Mucosa of stomach (tissue), 1 donor: ENCODE measurements around the gene PLEKHG3.
A peak's percentile ranks its signal among the peaks of the same experiment; 100 is the strongest.
"Not testable (repeated sequence)": the region's sequence is repeated elsewhere in the genome, so short reads cannot be mapped to it uniquely, and the experiment has no call there.

Experiments
- H3K27me3 ChIP-seq: one replicate; pipeline ENCODE4 v1.7.0; 2013; ENCODE audit warnings: mild to moderate bottlenecking, low read length; ENCODE audit not compliant: control insufficient read depth, insufficient read depth
- H3K36me3 ChIP-seq: one replicate; pipeline ENCODE4 v1.7.0; 2013; ENCODE audit warnings: low read length; ENCODE audit not compliant: control insufficient read depth, insufficient read depth
- H3K4me1 ChIP-seq: one replicate; pipeline ENCODE4 v1.7.0; 2013; ENCODE audit warnings: mild to moderate bottlenecking, low read length; ENCODE audit not compliant: control insufficient read depth, insufficient read depth
- H3K4me3 ChIP-seq: one replicate; pipeline ENCODE4 v1.7.0; 2013; ENCODE audit warnings: low read length
- H3K9ac ChIP-seq: one replicate; pipeline ENCODE4 v1.7.0; 2013; ENCODE audit warnings: mild to moderate bottlenecking, low read length, moderate library complexity
- H3K9me3 ChIP-seq: one replicate; pipeline ENCODE4 v1.7.0; 2013; ENCODE audit warnings: mild to moderate bottlenecking, low read length, moderate library complexity; ENCODE audit not compliant: control insufficient read depth
- donor health status: Pancreatic carcinoma.

Gene PLEKHG3

GRCh38 chr14:64704143-64704742 lies at the start of gene PLEKHG3:
Gene PLEKHG3 (plus strand): TSS chr14:64704424. CDS start chr14:64727632, 23,208 bp downstream.
- Histone ChIP-seq H3K9ac (peak within 1 kb of the TSS; percentile 89), H3K4me1 (peaks cover 53% of the 10 kb centered on the region), H3K36me3 (no peaks in the 10 kb centered on the region), H3K9me3 (no peaks in the 10 kb centered on the region), H3K4me3 (peak within 1 kb of the TSS; percentile 81), H3K27me3 (peaks cover 13% of the 10 kb centered on the region)

GRCh38 chr14:64654901-64655300 lies 49.3 kb upstream of the PLEKHG3 start:
- no peaks in the 10 kb centered on the region for H3K27me3 ChIP-seq
- H3K4me3 ChIP-seq = no peak overlapping the region
- H3K4me1 ChIP-seq = peaks cover 8% of the 10 kb centered on the region
- H3K36me3 ChIP-seq = no peaks in the 10 kb centered on the region
- no peaks in the 10 kb centered on the region for H3K9me3 ChIP-seq
- H3K9ac ChIP-seq = no peak overlapping the region

- no peak overlapping the region for H3K4me3 ChIP-seq
- no peaks in the 10 kb centered on the region for H3K36me3 ChIP-seq
- no peaks in the 10 kb centered on the region for H3K27me3 ChIP-seq
- no peaks in the 10 kb centered on the region for H3K9me3 ChIP-seq
- H3K9ac ChIP-seq = no peak overlapping the region
- H3K4me1 ChIP-seq = peaks cover 8% of the 10 kb centered on the region
Measured at GRCh38 chr14:64656986-64657385, 47.2 kb upstream of the PLEKHG3 start.

GRCh38 chr14:64658201-64658600 lies 46.0 kb upstream of the PLEKHG3 start:
- H3K27me3 ChIP-seq = no peaks in the 10 kb centered on the region
- no peaks in the 10 kb centered on the region for H3K36me3 ChIP-seq
- H3K4me3 ChIP-seq = no peak overlapping the region
- H3K4me1 ChIP-seq = peaks cover 8% of the 10 kb centered on the region
- H3K9ac ChIP-seq = no peak overlapping the region
- H3K9me3 ChIP-seq = no peaks in the 10 kb centered on the region

GRCh38 chr14:64658700-64659264 lies 45.4 kb upstream of the PLEKHG3 start:
- H3K36me3 ChIP-seq, H3K9me3 ChIP-seq, H3K9ac ChIP-seq, H3K27me3 ChIP-seq, H3K4me3 ChIP-seq, H3K4me1 ChIP-seq: not testable (repeated sequence)

GRCh38 chr14:64659366-64659765 lies 44.9 kb upstream of the PLEKHG3 start:
- H3K4me3 ChIP-seq = no peak overlapping the region
- no peaks in the 10 kb centered on the region for H3K27me3 ChIP-seq
- H3K9ac ChIP-seq = no peak overlapping the region
- no peaks in the 10 kb centered on the region for H3K9me3 ChIP-seq
- peaks cover 3% of the 10 kb centered on the region for H3K4me1 ChIP-seq
- H3K36me3 ChIP-seq = no peaks in the 10 kb centered on the region

- no peak overlapping the region for H3K4me3 ChIP-seq
- H3K27me3 ChIP-seq = no peaks in the 10 kb centered on the region
- no peaks in the 10 kb centered on the region for H3K4me1 ChIP-seq
- no peaks in the 10 kb centered on the region for H3K9me3 ChIP-seq
- H3K9ac ChIP-seq = no peak overlapping the region
- no peaks in the 10 kb centered on the region for H3K36me3 ChIP-seq
Measured at GRCh38 chr14:64663174-64663573, 41.0 kb upstream of the PLEKHG3 start.

GRCh38 chr14:64671591-64671990 lies 32.6 kb upstream of the PLEKHG3 start:
- Histone ChIP-seq H3K9me3 (no peaks in the 10 kb centered on the region), H3K4me3 (no peak overlapping the region), H3K36me3 (no peaks in the 10 kb centered on the region), H3K4me1 (peaks cover 12% of the 10 kb centered on the region), H3K9ac (no peak overlapping the region), H3K27me3 (no peaks in the 10 kb centered on the region)

- no peaks in the 10 kb centered on the region for H3K27me3 ChIP-seq
- no peaks in the 10 kb centered on the region for H3K9me3 ChIP-seq
- H3K9ac ChIP-seq = no peak overlapping the region
- no peak overlapping the region for H3K4me3 ChIP-seq
- H3K4me1 ChIP-seq = peaks cover 12% of the 10 kb centered on the region
- H3K36me3 ChIP-seq = no peaks in the 10 kb centered on the region
Measured at GRCh38 chr14:64673316-64673715, 30.9 kb upstream of the PLEKHG3 start.

- Histone ChIP-seq H3K4me1 (peaks cover 12% of the 10 kb centered on the region), H3K27me3 (no peaks in the 10 kb centered on the region), H3K9me3 (no peaks in the 10 kb centered on the region), H3K4me3 (no peak overlapping the region), H3K36me3 (no peaks in the 10 kb centered on the region), H3K9ac (no peak overlapping the region)
Measured at GRCh38 chr14:64673748-64674147, 30.5 kb upstream of the PLEKHG3 start.

- Histone ChIP-seq H3K4me1 (peaks cover 12% of the 10 kb centered on the region), H3K27me3 (no peaks in the 10 kb centered on the region), H3K4me3 (no peak overlapping the region), H3K9me3 (no peaks in the 10 kb centered on the region), H3K9ac (no peak overlapping the region), H3K36me3 (no peaks in the 10 kb centered on the region)
Measured at GRCh38 chr14:64674829-64675228, 29.4 kb upstream of the PLEKHG3 start.

GRCh38 chr14:64675312-64675711 lies 28.9 kb upstream of the PLEKHG3 start:
- Histone ChIP-seq H3K9me3 (no peaks in the 10 kb centered on the region), H3K9ac (no peak overlapping the region), H3K27me3 (no peaks in the 10 kb centered on the region), H3K4me3 (no peak overlapping the region), H3K36me3 (no peaks in the 10 kb centered on the region), H3K4me1 (peaks cover 12% of the 10 kb centered on the region)
